BLaER1 (cell line): ENCODE measurements around the gene SERTAD2.

Experiments used
- H3K27ac ChIP-seq: shearing (Covaris generic); formaldehyde crosslinking; 2 replicates; pipeline ENCODE4 v1.8.1; 2022
- H3K27me3 ChIP-seq: shearing (Covaris generic); formaldehyde crosslinking; 2 replicates; pipeline ENCODE4 v1.8.1; 2022
- H3K36me3 ChIP-seq: shearing (Covaris generic); formaldehyde crosslinking; 2 replicates; pipeline ENCODE4 v1.8.1; 2022
- H3K4me1 ChIP-seq: shearing (Covaris generic); formaldehyde crosslinking; 2 replicates; pipeline ENCODE4 v1.8.1; 2022
- H3K4me2 ChIP-seq: shearing (Covaris generic); formaldehyde crosslinking; 2 replicates; pipeline ENCODE4 v1.8.1; 2022
- H3K4me3 ChIP-seq: shearing (Covaris generic); formaldehyde crosslinking; 2 replicates; pipeline ENCODE4 v1.8.1; 2022
- H3K9ac ChIP-seq: shearing (Covaris generic); formaldehyde crosslinking; 2 replicates; pipeline ENCODE4 v1.8.1; 2022
- H3K9me3 ChIP-seq: shearing (Covaris generic); formaldehyde crosslinking; 2 replicates; pipeline ENCODE4 v1.8.1; 2022
- H4K20me1 ChIP-seq: shearing (Covaris generic); formaldehyde crosslinking; 2 replicates; pipeline ENCODE4 v1.8.1; 2022
- Cebpa-rat ChIP-seq: shearing (Covaris generic); IDR thresholded peaks from 2 replicates; pipeline ENCODE4 v1.8.1; 2022

Gene SERTAD2

DNA sequence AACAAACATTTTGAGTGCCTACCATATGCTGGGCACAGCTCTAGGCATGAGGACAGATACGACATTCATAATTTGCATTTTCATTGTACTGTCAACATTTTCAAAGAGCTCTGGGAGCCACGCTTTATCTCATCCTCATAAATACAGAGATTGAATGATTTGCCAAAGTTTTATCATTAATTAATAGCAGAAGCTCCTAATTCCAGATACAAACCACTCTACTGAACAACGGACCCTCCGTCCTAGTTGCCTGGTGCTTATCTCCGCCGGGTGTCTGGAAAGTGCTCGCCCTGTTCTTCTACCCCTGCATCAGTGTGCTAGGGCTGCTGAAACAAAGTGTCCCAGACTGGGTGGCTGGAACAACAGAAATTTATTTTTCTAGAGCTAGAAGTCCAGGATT lies 23.8 kb downstream of the SERTAD2 start:
- peaks cover 11% of the 10 kb centered on the region; the same call in 1 of the 2 replicates for H3K4me1 ChIP-seq
- H3K4me3 ChIP-seq, result no peak overlapping the region
- TF ChIP-seq Cebpa-rat, result no peak
- H3K9me3 ChIP-seq, result no peaks in the 10 kb centered on the region
- H3K36me3 ChIP-seq, result peaks cover 40% of the 10 kb centered on the region
- H3K27ac ChIP-seq, result no peak overlapping the region
- H3K9ac ChIP-seq, result no peak overlapping the region
- no peak overlapping the region for H3K4me2 ChIP-seq
- H4K20me1 ChIP-seq, result no peaks in the 10 kb centered on the region; the same call in 1 of the 2 replicates
- no peaks in the 10 kb centered on the region for H3K27me3 ChIP-seq

DNA sequence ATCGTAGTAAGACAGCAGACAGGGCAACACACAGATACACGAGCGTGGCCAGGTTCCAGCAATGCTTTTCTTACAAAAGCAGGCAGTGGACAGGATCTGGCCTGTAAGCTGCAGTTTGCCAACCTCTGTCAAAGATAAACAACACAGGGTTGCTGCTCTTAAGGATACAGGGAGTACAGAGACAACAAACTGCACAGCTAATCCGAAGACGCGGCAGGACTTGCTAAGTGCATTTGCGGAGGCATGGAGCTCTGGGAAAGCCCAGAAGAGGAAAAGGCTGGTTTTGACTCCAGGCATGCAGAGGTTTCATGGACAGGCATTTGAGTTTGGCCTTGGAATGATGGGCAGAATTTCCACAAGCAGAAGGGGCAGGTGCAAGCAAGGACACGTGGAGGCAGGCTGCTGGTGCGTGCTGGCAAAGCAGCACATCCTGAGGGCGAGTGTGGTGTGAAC lies 24.4 kb downstream of the SERTAD2 start:
- Histone ChIP-seq H4K20me1 (no peaks in the 10 kb centered on the region; the same call in 1 of the 2 replicates), H3K27me3 (no peaks in the 10 kb centered on the region), H3K4me2 (no peak overlapping the region), H3K9ac (no peak overlapping the region), H3K9me3 (no peaks in the 10 kb centered on the region), H3K4me1 (peaks cover 11% of the 10 kb centered on the region; the same call in 1 of the 2 replicates), H3K27ac (no peak overlapping the region), H3K4me3 (no peak overlapping the region), H3K36me3 (peaks cover 34% of the 10 kb centered on the region)
- no peak for TF ChIP-seq Cebpa-rat

DNA sequence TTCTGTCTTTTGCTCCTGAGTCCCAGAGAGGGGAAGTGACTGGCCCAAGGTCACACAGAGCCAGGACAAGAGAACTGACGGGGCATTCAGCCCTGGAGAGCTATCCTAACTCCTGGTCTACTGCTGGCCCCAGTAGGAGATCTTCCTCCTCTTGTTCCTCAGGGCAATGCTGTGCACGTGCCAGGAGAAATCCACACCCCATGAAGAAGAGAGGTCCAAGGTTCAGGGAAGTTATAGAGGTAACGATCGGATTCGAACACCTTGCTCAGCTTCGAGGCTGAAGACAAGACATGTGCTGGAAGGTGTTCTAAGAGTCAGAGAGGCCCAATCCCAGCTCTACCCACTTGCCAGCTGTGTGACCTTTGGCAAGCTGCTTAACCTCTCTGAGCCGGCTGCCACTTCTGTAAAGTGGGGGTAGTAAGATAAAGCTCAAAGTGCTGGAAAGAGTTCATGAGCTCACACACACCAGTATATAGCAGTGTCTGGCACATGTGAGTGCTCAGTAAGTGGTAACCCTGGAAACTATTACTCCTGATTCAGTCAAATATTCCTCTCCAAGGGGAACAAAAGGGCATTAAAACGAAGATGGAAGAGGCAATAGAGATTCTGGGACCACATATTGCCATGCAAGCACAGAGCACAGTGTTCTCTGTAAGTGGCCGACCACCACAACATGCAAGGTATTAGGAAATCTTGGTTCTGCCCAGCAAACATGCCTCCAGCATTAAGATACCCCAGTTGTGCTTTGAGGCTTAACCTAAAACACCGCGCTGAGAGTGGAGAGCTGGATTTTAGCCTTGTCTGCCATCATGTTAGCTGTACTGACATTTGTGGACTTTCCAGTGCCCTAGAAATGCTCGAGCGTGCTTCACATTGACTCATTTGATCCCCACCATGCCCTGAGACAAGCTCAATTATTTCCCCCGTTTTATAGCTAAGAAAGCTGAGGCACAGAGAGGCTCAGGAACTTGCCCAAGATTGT lies 25.6 kb downstream of the SERTAD2 start:
- TF ChIP-seq Cebpa-rat, result no peak
- Histone ChIP-seq H3K4me2 (no peak overlapping the region), H3K9me3 (no peaks in the 10 kb centered on the region), H3K36me3 (peaks cover 22% of the 10 kb centered on the region), H4K20me1 (no peaks in the 10 kb centered on the region; the same call in 1 of the 2 replicates), H3K27me3 (no peaks in the 10 kb centered on the region), H3K27ac (no peak overlapping the region), H3K9ac (no peak overlapping the region), H3K4me3 (no peak overlapping the region), H3K4me1 (peaks cover 11% of the 10 kb centered on the region; the same call in 1 of the 2 replicates)

DNA sequence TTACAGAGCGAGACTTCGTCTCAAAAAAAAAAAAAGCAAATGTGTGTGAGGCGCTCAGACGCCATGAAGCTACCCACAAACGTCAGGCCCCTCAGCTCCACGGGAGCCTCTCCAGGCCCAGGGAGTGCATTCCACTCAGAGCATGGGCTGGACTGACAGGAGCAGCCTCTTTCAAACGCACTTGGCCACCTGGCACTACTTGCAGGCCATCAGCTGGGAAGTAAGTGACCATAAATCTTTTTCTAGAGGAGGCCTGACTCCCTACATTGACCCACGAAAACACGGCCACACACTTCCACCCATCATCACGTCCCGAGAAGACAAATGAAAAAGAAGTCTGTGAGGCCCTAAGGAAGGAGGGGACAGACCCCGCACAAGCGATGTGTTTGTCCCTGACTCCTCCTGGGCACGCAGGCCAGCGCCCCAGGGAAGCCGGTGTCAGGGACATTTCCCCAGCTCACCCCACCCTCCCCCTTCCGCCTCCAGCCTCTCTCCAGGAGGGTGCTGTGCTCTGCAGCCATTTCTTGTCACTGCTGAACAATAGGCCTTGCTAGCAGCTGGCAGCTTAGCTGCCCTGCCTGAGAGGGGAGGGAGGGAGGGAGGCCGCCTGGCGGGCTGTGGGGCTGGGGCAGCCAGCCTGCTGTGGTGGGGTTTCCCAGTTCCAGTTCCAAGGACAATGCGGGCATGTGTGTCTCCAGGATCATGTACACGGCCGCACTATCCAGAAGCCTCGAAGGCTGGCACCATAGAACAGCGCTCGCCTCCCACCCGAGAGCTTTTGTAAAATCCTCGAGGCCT lies 26.6 kb downstream of the SERTAD2 start:
- Histone ChIP-seq H3K4me2 (no peak overlapping the region), H3K4me1 (peaks cover 11% of the 10 kb centered on the region; the same call in 1 of the 2 replicates), H3K9ac (no peak overlapping the region), H4K20me1 (no peaks in the 10 kb centered on the region; the same call in 1 of the 2 replicates), H3K36me3 (peaks cover 13% of the 10 kb centered on the region), H3K27ac (no peak overlapping the region), H3K27me3 (no peaks in the 10 kb centered on the region), H3K9me3 (no peaks in the 10 kb centered on the region), H3K4me3 (no peak overlapping the region)
- no peak for TF ChIP-seq Cebpa-rat

DNA sequence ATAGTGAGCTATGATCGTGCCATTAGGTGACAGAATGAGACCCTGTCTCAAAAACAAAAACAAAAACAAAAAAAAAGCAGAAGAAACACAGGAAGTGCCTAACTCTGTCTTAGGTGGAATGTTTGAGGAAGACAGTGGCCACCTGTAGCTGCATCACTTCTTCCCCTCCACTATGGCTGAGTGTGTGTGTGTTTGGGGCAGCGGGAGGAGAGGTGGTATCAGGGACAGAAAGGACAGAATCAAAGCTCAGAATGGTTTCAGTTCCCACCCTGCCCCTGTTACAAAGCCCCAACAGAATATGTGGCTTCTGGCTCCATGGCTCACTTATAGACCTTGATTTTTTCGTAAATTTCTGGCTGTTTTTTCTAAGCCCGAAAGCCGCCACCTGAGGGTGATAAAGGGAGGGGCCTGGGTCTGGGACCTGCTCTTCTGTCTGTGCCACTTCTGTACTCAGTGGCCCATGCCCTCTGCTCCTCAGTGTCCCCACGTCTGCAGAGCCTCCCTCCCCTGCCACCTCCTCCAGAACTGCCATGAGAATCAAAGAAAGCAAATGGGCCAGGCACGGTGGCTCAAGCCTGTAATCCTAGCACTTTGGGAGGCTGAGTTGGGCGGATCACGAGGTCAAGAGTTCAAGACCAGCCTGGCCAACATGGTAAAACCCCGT lies 27.4 kb downstream of the SERTAD2 start:
- Histone ChIP-seq H3K36me3 (peaks cover 6% of the 10 kb centered on the region), H3K27ac (no peak overlapping the region), H3K9me3 (no peaks in the 10 kb centered on the region), H3K27me3 (no peaks in the 10 kb centered on the region), H3K4me2 (0 out of 2 replicates have a peak overlapping the region, but pooled peaks have one; percentile 19), H4K20me1 (no peaks in the 10 kb centered on the region), H3K4me1 (peaks cover 11% of the 10 kb centered on the region; the same call in 1 of the 2 replicates), H3K4me3 (no peak overlapping the region), H3K9ac (no peak overlapping the region)
- no peak for TF ChIP-seq Cebpa-rat

DNA sequence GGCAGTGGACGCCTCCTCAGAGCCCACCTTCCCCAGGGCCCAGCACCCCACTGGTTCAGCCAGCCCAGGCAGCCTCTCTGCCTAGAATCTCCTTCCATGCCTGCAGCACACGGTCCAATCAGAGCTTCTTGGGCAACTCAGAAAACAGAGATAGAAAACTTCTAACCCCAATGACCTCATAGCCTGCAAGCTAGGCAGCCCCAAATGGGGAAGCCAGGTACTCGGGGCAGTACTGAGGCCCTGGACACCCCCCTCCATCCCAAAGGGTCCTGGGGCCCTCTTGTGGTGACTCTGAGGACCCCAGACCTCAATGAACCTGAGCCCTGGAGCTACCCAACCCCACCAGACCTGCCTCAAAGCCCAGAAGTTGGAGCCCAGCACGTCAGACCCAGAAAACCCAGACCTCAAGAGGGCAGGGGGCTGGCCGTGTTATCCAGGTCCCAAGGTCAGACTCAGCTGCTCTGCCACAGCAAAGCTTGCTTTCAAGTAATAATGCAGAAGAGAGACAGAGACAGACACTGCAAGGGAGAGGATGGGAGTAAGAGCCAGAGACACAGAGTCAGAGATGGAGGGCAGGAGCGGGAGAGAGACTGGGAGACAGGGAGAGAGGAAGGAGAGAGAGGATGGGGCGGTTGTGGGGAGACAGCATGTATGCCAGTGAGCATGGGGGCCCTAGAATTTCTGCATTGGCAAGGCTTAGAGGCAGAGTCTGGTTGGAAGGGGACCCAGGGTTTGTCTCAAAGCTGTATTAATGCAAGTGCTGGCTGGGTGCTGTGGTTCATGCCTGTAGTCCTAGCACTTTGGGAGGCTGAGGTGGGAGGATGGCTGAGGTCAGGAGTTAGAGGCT lies 28.2 kb downstream of the SERTAD2 start:
- H3K9me3 ChIP-seq, result no peaks in the 10 kb centered on the region
- no peak overlapping the region for H3K4me2 ChIP-seq
- no peak overlapping the region for H3K27ac ChIP-seq
- H3K4me3 ChIP-seq, result no peak overlapping the region
- H3K9ac ChIP-seq, result no peak overlapping the region
- no peaks in the 10 kb centered on the region for H3K36me3 ChIP-seq
- no peak for TF ChIP-seq Cebpa-rat
- no peaks in the 10 kb centered on the region for H3K27me3 ChIP-seq
- peaks cover 11% of the 10 kb centered on the region; the same call in 1 of the 2 replicates for H3K4me1 ChIP-seq
- H4K20me1 ChIP-seq, result no peaks in the 10 kb centered on the region

DNA sequence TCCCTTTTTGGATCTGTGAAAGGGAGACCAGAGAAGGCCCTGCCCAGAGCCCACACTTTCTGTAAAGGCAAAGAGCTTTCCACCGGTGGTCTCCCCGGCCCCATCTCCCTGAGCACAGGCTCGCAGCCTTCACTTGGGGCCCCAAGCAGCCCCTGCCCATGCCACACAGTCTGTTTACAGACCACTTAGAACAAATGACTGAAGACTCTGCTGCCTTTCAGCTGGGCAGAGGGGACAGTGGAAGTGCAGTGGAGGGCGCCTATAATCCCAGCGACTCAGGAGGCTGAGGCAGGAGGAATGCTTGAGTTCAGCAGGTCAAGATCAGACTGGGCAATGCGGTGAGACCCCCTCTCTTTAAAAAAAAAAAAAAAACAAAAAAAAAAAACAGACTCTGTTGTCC lies 28.9 kb downstream of the SERTAD2 start:
- H3K36me3 ChIP-seq, result no peaks in the 10 kb centered on the region
- H3K4me1 ChIP-seq, result peaks cover 11% of the 10 kb centered on the region; the same call in 1 of the 2 replicates
- H3K4me3 ChIP-seq, result no peak overlapping the region
- no peak overlapping the region for H3K27ac ChIP-seq
- H3K27me3 ChIP-seq, result no peaks in the 10 kb centered on the region
- H3K9ac ChIP-seq, result no peak overlapping the region
- H3K9me3 ChIP-seq, result no peaks in the 10 kb centered on the region
- no peak overlapping the region for H3K4me2 ChIP-seq
- no peaks in the 10 kb centered on the region for H4K20me1 ChIP-seq
- TF ChIP-seq Cebpa-rat, result no peak

DNA sequence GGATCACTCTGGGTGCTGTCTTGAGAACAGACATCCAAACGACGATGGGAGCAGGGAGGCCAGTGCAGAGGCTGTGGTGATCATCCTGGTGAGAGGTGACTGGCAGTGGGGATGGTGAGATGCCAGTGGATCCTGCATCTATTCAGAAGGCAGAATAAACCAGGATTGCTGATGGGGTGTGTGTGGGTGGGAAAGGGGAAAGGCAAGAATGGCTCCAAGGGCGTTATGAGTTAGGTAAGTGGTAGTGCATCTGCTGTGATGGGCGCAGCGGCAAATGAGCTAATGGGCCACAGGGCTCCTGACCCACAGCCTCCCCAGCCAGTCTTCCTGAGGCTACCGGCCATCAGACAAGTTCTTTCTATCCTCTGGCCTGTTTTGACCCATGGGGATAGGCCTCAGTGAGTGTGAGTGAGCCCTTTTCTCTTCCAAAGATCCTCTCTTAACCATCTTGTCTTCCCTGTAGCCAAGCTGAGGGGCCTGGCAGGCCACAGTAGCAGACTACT lies 29.6 kb downstream of the SERTAD2 start:
- Histone ChIP-seq H4K20me1 (no peaks in the 10 kb centered on the region), H3K4me1 (peaks cover 11% of the 10 kb centered on the region; the same call in 1 of the 2 replicates), H3K4me3 (no peak overlapping the region), H3K27me3 (no peaks in the 10 kb centered on the region), H3K4me2 (no peak overlapping the region), H3K27ac (no peak overlapping the region), H3K36me3 (no peaks in the 10 kb centered on the region), H3K9me3 (no peaks in the 10 kb centered on the region), H3K9ac (no peak overlapping the region)
- TF ChIP-seq Cebpa-rat, result no peak
